T follicular helper cell (primary cell): ENCODE data around the gene MLST8.

Experiments used
- DNase-seq: peaks from one replicate; pipeline ENCODE4 v3.0.0-alpha.2; 2020; ENCODE audit warnings: low read depth
- total RNA-seq, 2 experiments: gene quantifications; one replicate each; lab custom pipeline; 2026; lab: John Stamatoyannopoulos, UW

Gene MLST8
- total RNA-seq, result 25.7 to 38.3 reads per million in 2 experiments

GRCh38 chr16:2205104-2205966 is at the start of gene MLST8:
MLST8 (plus strand) TSS chr16:2205454; CDS start chr16:2206086, 632 bp downstream.
- peak; percentile 89 for DNase-seq

- no peak for DNase-seq
These were observed 49.0 kb upstream of the MLST8 start for GRCh38 chr16:2155977-2156848.

- DNase-seq, result no peak
These were observed 48.4 kb upstream of the MLST8 start for GRCh38 chr16:2156849-2157224.

GRCh38 chr16:2157480-2158261 is 47.6 kb upstream of the MLST8 start:
- DNase-seq, result no peak

GRCh38 chr16:2158262-2158638 is 47.0 kb upstream of the MLST8 start:
- DNase-seq, result no peak

GRCh38 chr16:2159175-2159838 is 45.9 kb upstream of the MLST8 start:
- no peak for DNase-seq

GRCh38 chr16:2160915-2161551 is 44.2 kb upstream of the MLST8 start:
- DNase-seq, result no peak

- DNase-seq, result no peak
These were observed 43.3 kb upstream of the MLST8 start for GRCh38 chr16:2161911-2162310.

GRCh38 chr16:2162676-2163118 is 42.6 kb upstream of the MLST8 start:
- no peak for DNase-seq

GRCh38 chr16:2163211-2163881 is 41.9 kb upstream of the MLST8 start:
- DNase-seq, result no peak

- no peak for DNase-seq
These were observed 39.4 kb upstream of the MLST8 start for GRCh38 chr16:2165861-2166260.

GRCh38 chr16:2166263-2167067 is 38.8 kb upstream of the MLST8 start:
- no peak for DNase-seq

- no peak for DNase-seq
These were observed 38.1 kb upstream of the MLST8 start for GRCh38 chr16:2167068-2167638.

- DNase-seq, result no peak
These were observed 35.2 kb upstream of the MLST8 start for GRCh38 chr16:2170080-2170479.

GRCh38 chr16:2170587-2171435 is 34.4 kb upstream of the MLST8 start:
- DNase-seq, result no peak

- DNase-seq, result no peak
These were observed 33.6 kb upstream of the MLST8 start for GRCh38 chr16:2171601-2172178.

GRCh38 chr16:2172688-2173335 is 32.4 kb upstream of the MLST8 start:
- no peak for DNase-seq
